Ovary (tissue), 9 donors: ENCODE measurements around the gene ARHGEF26. TPM values are rescaled to one million over a fixed set of nuclear protein-coding genes. Genes with fewer than 3 reads are reported as not detected.

Experiments
- DNase-seq, 5 donors: peaks; one replicate each; pipeline ENCODE4 v3.0.0-alpha.2; 2019 to 2020
- H3K27ac ChIP-seq, 2 donors: fragments of 200-600 bp; one replicate each; pipeline versions ENCODE4 v1.5.1 to v1.8.0; 2019 to 2022
- H3K27me3 ChIP-seq: fragments of 200-600 bp; one replicate; pipeline ENCODE4 v1.8.0; 2022
- H3K36me3 ChIP-seq: fragments of 200-600 bp; sonication (generic); one replicate; pipeline ENCODE4 v1.5.1; 2019
- H3K4me1 ChIP-seq: one replicate; pipeline ENCODE4 v1.8.1; 2013; ENCODE audit warnings: mild to moderate bottlenecking, moderate library complexity; ENCODE audit not compliant: insufficient read depth
- H3K4me3 ChIP-seq: fragments of 200-600 bp; sonication (generic); one replicate; pipeline ENCODE4 v1.5.1; 2017
- H3K9me3 ChIP-seq, 2 donors: fragments of 200-600 bp in 1 of 2; sonication (generic) in 1 of 2; one replicate each; pipeline versions ENCODE4 v1.5.1 to v1.8.1; 2013 to 2019; ENCODE audit warnings: mild to moderate bottlenecking in 1 of 2, moderate library complexity in 1 of 2
- EP300 ChIP-seq: sonication (generic); formaldehyde crosslinking; IDR thresholded peaks from one replicate; pipeline ENCODE4 v1.6.1; 2017; ENCODE audit warnings: antibody characterized with exemption
- POLR2A ChIP-seq: fragments of 450-650 bp; IDR thresholded peaks from one replicate; pipeline ENCODE4 v1.6.1; 2017; ENCODE audit warnings: antibody characterized with exemption, mild to moderate bottlenecking, moderate library complexity
- WGBS, 3 donors: extraction: QIAGEN DNeasy Blood & Tissue Kit in 1 of 3; methylation state at CpG; one replicate each; pipeline versions ENCODE4 v1.1.5 to v1.1.7; 2013 to 2017; 5-methylcytosine and 5-hydroxymethylcytosine counted together
- intact Hi-C, 4 donors: fragments of 100-400 bp; cut with DNase I; formaldehyde crosslinking; loops; one replicate each; pipeline versions ENCODE4 v1.11.0 to v1.15.1; 2022 to 2023
- polyA plus RNA-seq, 2 donors: library from polyadenylated mRNA; stranded (reverse); fragments of 200-250 nt in 1 of 2; fragments of 350-450 nt in 1 of 2; fragmentation: Illumina TruSeq in 1 of 2; extraction: RNeasy Lipid Tissue Mini Kit (QIAGEN cat#74804) in 1 of 2; gene quantifications; one replicate each; pipeline ENCODE4 v1.2.3, GENCODE V29; 2013 to 2014
- total RNA-seq, 7 donors: library from RNA; depleted of rRNA in 2 of 7; stranded (reverse); fragments of >200 nt in 2 of 7; fragmentation: NEBNext Ultra II Directional in 3 of 7; extraction: Animal tissue kit (Norgen Biotek cat#: 25700) in 3 of 7; gene quantifications; one replicate each; pipeline versions ENCODE4 v1.1.0 to v1.2.4, GENCODE V29; 2016 to 2023
- TF ChIP-seq, protein P1 (sequence below), 3 donors: fragments of 450-650 bp in 2 of 3; fragments of 200-600 bp in 1 of 3; IDR thresholded peaks; one replicate each; pipeline versions ENCODE4 v1.5.1 to v1.8.0; 2016 to 2022; ENCODE audit warnings: antibody characterized with exemption in 3 of 3, mild to moderate bottlenecking in 1 of 3
- donor health status: DM: no; HTN: no; CAD: no; lungs with moderate emphysema.
- donor health status: DM: no; HTN: no; CAD: no.
- donor health status: Bipolar disorder and iron deficiency.
- donor health status: DM: yes; HTN: yes; CAD: no.
- donor health status: DM: no; HTN: no; CAD: no.
- donor health status: DM: yes; HTN: yes; CAD: no.

The ARHGEF26 gene
- total and polyA plus RNA-seq, 9 donors = 6.9 to 14.4 (median 11.7) TPM

DNA sequence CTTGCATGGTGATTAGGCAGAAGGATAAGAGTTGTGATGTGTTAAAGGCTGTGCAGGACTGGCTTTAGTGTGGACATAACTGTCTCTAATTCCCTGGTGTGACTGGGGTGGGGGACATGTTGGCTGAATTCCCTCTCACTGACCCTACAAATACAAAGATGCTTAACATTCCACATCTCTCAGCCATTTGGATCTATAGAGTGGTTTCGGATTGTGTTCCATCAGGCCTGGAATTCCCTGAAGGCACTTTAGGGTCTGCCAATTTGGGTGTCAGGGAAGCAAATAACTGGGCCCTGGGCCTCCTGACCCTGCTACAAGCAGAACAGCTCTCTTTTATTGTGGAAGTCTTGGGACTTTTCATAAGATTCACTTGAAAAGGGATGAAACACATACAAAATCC, 56.2 kb downstream of the ARHGEF26 start:
- Histone ChIP-seq H3K27me3 (no peaks in the 10 kb centered on the region), H3K27ac (no peak overlapping the region), H3K9me3 (no peaks in the 10 kb centered on the region), H3K4me3 (no peak overlapping the region), H3K4me1 (peaks cover 4% of the 10 kb centered on the region), H3K36me3 (no peaks in the 10 kb centered on the region)
- WGBS, 3 donors = 71 to 93% (median 93%) methylated on average over 1 of the region's 1 CpG
- TF ChIP-seq POLR2A (no peak), EP300 (no peak)
- TF ChIP-seq, protein P1, sequence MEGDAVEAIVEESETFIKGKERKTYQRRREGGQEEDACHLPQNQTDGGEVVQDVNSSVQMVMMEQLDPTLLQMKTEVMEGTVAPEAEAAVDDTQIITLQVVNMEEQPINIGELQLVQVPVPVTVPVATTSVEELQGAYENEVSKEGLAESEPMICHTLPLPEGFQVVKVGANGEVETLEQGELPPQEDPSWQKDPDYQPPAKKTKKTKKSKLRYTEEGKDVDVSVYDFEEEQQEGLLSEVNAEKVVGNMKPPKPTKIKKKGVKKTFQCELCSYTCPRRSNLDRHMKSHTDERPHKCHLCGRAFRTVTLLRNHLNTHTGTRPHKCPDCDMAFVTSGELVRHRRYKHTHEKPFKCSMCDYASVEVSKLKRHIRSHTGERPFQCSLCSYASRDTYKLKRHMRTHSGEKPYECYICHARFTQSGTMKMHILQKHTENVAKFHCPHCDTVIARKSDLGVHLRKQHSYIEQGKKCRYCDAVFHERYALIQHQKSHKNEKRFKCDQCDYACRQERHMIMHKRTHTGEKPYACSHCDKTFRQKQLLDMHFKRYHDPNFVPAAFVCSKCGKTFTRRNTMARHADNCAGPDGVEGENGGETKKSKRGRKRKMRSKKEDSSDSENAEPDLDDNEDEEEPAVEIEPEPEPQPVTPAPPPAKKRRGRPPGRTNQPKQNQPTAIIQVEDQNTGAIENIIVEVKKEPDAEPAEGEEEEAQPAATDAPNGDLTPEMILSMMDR (IDR thresholded peaks at IDR 0.05) = no peak
- intact Hi-C loops = no loop called here
- no peak for DNase-seq

DNA sequence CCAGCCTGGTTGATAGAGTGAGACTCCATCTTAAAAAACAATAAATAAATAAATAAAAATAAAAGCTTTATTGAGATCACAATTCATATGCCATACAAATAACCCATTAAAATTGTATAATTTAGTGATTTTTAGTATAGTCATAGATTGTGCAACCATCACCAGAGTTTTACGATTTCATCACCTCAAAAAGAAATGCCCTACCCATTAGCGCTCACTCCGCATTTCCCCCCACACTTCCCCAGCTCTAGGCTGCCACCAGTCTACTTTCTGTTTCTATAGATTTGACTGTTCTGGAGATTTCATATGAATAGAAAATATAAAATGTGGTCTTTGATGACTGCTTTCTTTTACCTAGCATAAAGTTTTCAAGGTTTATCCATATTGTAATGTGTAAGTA, 57.0 kb downstream of the ARHGEF26 start:
- no peaks in the 10 kb centered on the region for H3K27me3 ChIP-seq

DNA sequence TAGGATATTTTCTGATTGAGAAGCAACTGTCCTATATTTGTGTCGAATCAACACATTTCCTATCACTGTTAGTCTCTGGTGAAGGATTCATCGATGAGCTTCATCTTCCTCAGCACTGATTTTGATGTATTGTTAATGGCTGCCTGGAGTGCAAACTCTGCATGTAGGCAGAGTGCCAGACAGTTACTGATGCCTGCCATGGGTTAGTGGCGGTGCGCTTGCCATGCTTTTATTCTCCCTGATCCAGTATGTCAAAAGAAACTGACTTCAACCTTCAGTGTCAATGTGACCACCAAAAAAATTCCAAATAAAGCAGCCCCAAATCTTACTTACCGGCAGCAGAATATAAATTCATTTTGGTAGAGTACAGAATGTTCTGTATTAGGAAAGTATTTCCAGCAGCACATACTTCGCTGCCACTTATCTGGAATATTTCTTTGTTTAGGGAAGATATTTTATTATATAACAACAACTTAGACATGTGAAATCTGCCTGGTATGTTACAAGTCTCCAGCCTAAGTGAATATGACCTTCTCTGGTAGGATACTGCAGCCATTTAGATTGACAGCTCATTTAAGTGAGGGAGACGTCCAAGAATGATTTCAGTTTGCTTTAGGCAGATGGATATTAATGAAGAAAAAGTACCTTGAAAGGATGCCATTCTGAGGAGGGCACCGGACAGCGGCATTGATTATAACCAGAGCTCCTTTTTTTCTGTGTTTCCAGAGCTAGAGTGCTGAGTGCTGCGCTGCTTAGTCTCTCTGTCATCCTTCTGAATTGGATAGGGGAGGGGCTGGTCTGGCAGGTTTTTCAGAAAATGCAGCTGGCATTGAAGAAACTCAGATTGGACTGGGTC, 59.9 kb downstream of the ARHGEF26 start:
- peaks cover 6% of the 10 kb centered on the region for H3K4me1 ChIP-seq
- intact Hi-C loops = no loop called here
- no peaks in the 10 kb centered on the region for H3K9me3 ChIP-seq
- 32 to 39% (median 37%) methylated on average over 10 of the region's 10 CpGs for WGBS, 3 donors
- H3K36me3 ChIP-seq = no peaks in the 10 kb centered on the region
- H3K27me3 ChIP-seq = no peaks in the 10 kb centered on the region
- H3K4me3 ChIP-seq = no peak overlapping the region
- no peak overlapping the region for H3K27ac ChIP-seq
- no peak for DNase-seq
- TF ChIP-seq EP300 = no peak
- TF ChIP-seq, protein P1 (IDR thresholded peaks at IDR 0.05) = no peak
- TF ChIP-seq POLR2A = no peak

More for the DNA sequence above, 57.0 kb downstream of the ARHGEF26 start:
- no peak for TF ChIP-seq POLR2A
- no peak for TF ChIP-seq EP300
- TF ChIP-seq, protein P1 (IDR thresholded peaks at IDR 0.05) = no peak
- WGBS, 3 donors = 77 to 82% (median 81%) methylated on average over 3 of the region's 3 CpGs
- Histone ChIP-seq H3K9me3 (no peaks in the 10 kb centered on the region), H3K36me3 (no peaks in the 10 kb centered on the region), H3K4me1 (peaks cover 6% of the 10 kb centered on the region), H3K27ac (no peak overlapping the region), H3K4me3 (no peak overlapping the region)
- intact Hi-C loops = no loop called here
- DNase-seq = no peak

DNA sequence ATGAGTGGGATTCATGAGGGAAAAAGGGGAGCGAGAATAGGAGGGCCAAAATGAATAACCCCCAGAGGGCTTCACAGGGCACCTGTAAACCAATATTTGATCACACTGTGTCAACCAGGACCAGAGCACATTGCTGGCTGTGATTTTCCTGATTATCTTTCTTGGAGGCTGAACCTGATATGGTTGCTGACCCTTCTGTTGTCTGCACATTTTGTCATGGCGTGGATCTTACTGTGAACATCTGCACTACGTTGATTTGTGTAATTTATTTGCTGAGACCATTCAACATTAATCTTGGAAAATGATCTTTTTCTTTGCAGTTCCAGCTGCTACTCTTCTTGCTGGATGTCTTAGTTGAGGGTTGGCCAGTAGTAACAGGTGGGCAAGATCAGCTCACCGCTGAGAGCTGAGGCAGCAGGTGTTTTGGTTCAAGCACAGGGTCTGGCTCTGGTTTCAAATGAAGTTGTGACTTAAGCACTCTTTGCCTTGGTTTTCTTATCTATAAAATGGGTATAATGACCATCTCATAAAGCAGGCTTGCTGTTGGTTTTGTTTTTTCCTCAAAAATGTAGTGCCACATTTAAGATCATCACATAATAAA, 61.2 kb downstream of the ARHGEF26 start:
- no peaks in the 10 kb centered on the region for H3K36me3 ChIP-seq
- intact Hi-C loops = no loop called here
- H3K4me1 ChIP-seq = peaks cover 6% of the 10 kb centered on the region
- no peaks in the 10 kb centered on the region for H3K9me3 ChIP-seq
- no peak overlapping the region for H3K27ac ChIP-seq
- TF ChIP-seq, protein P1 (IDR thresholded peaks at IDR 0.05) = no peak
- no peak for TF ChIP-seq POLR2A
- H3K27me3 ChIP-seq = no peaks in the 10 kb centered on the region
- H3K4me3 ChIP-seq = no peak overlapping the region
- DNase-seq = no peak
- 63 to 80% (median 68%) methylated on average over 4 of the region's 4 CpGs for WGBS, 3 donors
